ENCODE measurements around the gene CNIH4.
A peak's percentile ranks its signal among the peaks of the same experiment; 100 is the strongest.

The CNIH4 gene

GRCh38 chr1:224402472-224403036, 45.9 kb downstream of the CNIH4 start:
- FAIRE-seq = peak; percentile 84
- TF ChIP-seq CTCF (IDR thresholded peaks at IDR 0.05; ENCODE audit: insufficient read depth, missing control alignments) = no peak
- DNase-seq (ENCODE audit: insufficient read length, low spot score) = no peak

GRCh38 chr1:224404916-224405603, 48.4 kb downstream of the CNIH4 start:
- no peak for DNase-seq (ENCODE audit: insufficient read length, low spot score)
- TF ChIP-seq CTCF (IDR thresholded peaks at IDR 0.05; ENCODE audit: insufficient read depth, missing control alignments) = no peak
- peak; percentile 90 for FAIRE-seq

GRCh38 chr1:224405604-224405970, 48.9 kb downstream of the CNIH4 start:
- FAIRE-seq (peak; percentile 67), DNase-seq (ENCODE audit: insufficient read length, low spot score) (no peak)
- no peak for TF ChIP-seq CTCF (IDR thresholded peaks at IDR 0.05; ENCODE audit: insufficient read depth, missing control alignments)

- DNase-seq (ENCODE audit: insufficient read length, low spot score) = no peak
- TF ChIP-seq CTCF (IDR thresholded peaks at IDR 0.05; ENCODE audit: insufficient read depth, missing control alignments) = no peak
- FAIRE-seq = no peak
These were observed 49.5 kb downstream of the CNIH4 start for GRCh38 chr1:224406216-224406615.

- no peak for DNase-seq (ENCODE audit: insufficient read length, low spot score)
- no peak for FAIRE-seq
These were observed 51.1 kb downstream of the CNIH4 start for GRCh38 chr1:224407571-224408293.

GRCh38 chr1:224408294-224408590, 51.6 kb downstream of the CNIH4 start:
- TF ChIP-seq CTCF (IDR thresholded peaks at IDR 0.05; ENCODE audit: insufficient read depth, missing control alignments) = no peak
- no peak for FAIRE-seq
- DNase-seq (ENCODE audit: insufficient read length, low spot score) = no peak

More at GRCh38 chr1:224407571-224408293, 51.1 kb downstream of the CNIH4 start:
- no peak for TF ChIP-seq CTCF (IDR thresholded peaks at IDR 0.05; ENCODE audit: insufficient read depth, missing control alignments)

- TF ChIP-seq CTCF (IDR thresholded peaks at IDR 0.05; ENCODE audit: insufficient read depth, missing control alignments) = no peak
- no peak for DNase-seq (ENCODE audit: insufficient read length, low spot score)
These were observed 55.1 kb downstream of the CNIH4 start for GRCh38 chr1:224411766-224412165.

More at GRCh38 chr1:224411766-224412165, 55.1 kb downstream of the CNIH4 start:
- no peak for FAIRE-seq
